Measurements from ENCODE around the gene TRPC6. TPM values are rescaled to one million over a fixed set of nuclear protein-coding genes. Genes with fewer than 3 reads are reported as not detected.

Gene TRPC6
- total RNA-seq, 2 donors from 2014 or later: 2.7 TPM

DNA sequence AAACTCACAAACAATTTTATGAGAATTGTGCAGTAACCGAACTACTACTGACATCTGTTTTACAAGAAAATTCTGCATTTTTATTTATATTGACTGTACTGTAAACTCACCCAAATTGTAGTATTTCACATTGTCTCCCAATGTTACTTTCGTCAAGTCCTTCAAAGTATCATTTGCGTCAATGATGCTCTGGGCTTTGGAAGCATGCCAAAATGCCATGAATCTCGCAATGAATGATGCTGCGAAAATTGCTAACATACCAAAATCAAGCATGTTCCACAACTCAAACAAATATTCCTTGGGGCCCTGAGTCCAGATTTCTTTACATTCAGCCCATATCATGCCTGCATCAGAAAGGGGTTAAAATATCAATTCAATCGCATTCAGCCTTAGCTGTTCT lies 107.6 kb downstream of the TRPC6 start:
- peaks cover 0 to 5% of the 10 kb centered on the region in 2 donors for H3K4me1 ChIP-seq (ENCODE audit: control insufficient read depth in 1 of 2, low read depth in 2 of 2)
- H3K9me3 ChIP-seq: no peaks in the 10 kb centered on the region
- no peaks in the 10 kb centered on the region for H3K27me3 ChIP-seq (replicated peaks; ENCODE audit: insufficient read depth)
- no peak overlapping the region for H3K4me3 ChIP-seq
- DNase-seq (ENCODE audit: low spot score) (no peak), ATAC-seq (ENCODE audit: insufficient number of reproducible peaks, low FRiP score, low read depth) (no peak)
- H3K36me3 ChIP-seq: no peaks in the 10 kb centered on the region
- no peak overlapping the region for H3K27ac ChIP-seq
- TF ChIP-seq, protein P1, sequence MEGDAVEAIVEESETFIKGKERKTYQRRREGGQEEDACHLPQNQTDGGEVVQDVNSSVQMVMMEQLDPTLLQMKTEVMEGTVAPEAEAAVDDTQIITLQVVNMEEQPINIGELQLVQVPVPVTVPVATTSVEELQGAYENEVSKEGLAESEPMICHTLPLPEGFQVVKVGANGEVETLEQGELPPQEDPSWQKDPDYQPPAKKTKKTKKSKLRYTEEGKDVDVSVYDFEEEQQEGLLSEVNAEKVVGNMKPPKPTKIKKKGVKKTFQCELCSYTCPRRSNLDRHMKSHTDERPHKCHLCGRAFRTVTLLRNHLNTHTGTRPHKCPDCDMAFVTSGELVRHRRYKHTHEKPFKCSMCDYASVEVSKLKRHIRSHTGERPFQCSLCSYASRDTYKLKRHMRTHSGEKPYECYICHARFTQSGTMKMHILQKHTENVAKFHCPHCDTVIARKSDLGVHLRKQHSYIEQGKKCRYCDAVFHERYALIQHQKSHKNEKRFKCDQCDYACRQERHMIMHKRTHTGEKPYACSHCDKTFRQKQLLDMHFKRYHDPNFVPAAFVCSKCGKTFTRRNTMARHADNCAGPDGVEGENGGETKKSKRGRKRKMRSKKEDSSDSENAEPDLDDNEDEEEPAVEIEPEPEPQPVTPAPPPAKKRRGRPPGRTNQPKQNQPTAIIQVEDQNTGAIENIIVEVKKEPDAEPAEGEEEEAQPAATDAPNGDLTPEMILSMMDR (IDR thresholded peaks at IDR 0.05): no peak

DNA sequence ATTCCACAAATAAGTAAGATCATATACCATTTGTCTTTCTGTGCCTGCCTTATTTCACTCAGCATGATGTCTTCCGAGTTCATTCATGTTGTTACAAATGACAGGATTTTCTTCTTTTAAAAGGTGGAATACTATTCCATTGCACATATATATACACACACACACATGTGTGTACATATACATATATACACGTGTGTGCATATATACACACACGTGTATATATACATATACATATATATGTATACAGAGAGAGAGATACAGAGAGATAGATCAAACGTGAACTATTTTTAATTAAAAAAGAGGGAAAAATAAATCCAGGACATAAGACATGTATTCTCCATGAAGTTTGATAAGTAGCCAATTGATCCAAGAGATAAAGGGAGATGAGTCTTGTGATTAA lies 108.1 kb downstream of the TRPC6 start:
- no peak for ATAC-seq (ENCODE audit: insufficient number of reproducible peaks, low FRiP score, low read depth)

DNA sequence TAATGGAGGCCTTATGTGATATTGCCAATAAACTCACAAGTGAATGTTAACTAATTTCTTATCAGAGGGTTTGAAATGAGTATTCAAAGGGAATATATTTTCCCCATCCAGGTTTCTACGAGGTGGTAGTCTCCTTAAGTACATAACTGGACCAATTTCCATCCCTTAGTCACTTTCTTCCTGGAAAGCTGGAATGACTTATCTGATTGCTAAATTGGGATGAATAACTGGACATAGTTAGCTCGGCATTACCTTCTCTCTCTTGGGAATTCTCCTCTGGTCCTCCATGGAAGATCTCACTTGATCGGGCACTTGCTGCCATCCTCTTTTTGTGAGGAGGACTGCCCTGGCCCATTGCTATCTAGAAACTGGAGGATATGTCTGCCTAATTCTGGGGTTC lies 109.1 kb downstream of the TRPC6 start:
- H3K36me3 ChIP-seq: no peaks in the 10 kb centered on the region
- H3K9me3 ChIP-seq: no peaks in the 10 kb centered on the region
- H3K4me3 ChIP-seq: no peak overlapping the region
- no peak overlapping the region for H3K27ac ChIP-seq
- peaks cover 0 to 5% of the 10 kb centered on the region in 2 donors for H3K4me1 ChIP-seq (ENCODE audit: control insufficient read depth in 1 of 2, low read depth in 2 of 2)
- ATAC-seq (ENCODE audit: insufficient number of reproducible peaks, low FRiP score, low read depth) (no peak), DNase-seq (ENCODE audit: low spot score) (no peak)
- H3K27me3 ChIP-seq (replicated peaks; ENCODE audit: insufficient read depth): no peaks in the 10 kb centered on the region
- TF ChIP-seq, protein P1 (IDR thresholded peaks at IDR 0.05): no peak

More for the DNA sequence above, 108.1 kb downstream of the TRPC6 start:
- H3K9me3 ChIP-seq: no peaks in the 10 kb centered on the region
- H3K4me1 ChIP-seq (ENCODE audit: control insufficient read depth in 1 of 2, low read depth in 2 of 2): peaks cover 0 to 5% of the 10 kb centered on the region in 2 donors
- H3K4me3 ChIP-seq: no peak overlapping the region
- no peak for DNase-seq (ENCODE audit: low spot score)
- H3K27me3 ChIP-seq (replicated peaks; ENCODE audit: insufficient read depth): no peaks in the 10 kb centered on the region
- H3K36me3 ChIP-seq: no peaks in the 10 kb centered on the region
- TF ChIP-seq, protein P1 (IDR thresholded peaks at IDR 0.05): no peak
- no peak overlapping the region for H3K27ac ChIP-seq

DNA sequence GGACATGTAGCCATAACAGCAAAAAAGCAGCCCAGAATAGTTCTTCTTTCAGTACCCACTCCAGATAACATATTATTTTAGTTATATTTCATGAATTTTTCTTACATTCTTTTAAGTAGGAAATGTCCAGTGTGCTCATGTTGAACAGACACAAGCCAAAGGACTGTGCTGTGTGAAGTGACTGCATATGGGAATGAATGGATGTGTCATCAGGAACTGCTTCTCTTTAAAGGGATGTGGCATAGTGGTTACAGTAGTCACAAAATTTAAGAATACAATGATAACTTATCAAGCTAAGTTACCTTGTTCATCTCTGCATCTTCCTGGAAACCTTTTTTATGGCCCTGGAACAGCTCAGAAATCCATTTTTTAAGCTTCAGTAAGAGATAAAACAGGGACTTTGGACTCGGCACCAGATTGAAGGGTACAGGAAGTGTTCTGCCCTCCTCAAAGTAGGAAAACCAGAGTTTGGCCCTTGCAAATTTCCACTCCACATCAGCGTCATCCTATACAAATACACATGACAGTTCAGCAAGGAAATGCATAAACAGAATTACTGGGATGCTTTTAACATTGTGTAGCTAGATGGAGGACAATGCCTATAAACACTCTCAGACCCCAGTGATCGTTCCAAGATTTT lies 112.8 kb downstream of the TRPC6 start:
- no peak overlapping the region for H3K4me3 ChIP-seq
- no peaks in the 10 kb centered on the region for H3K9me3 ChIP-seq
- ATAC-seq (ENCODE audit: insufficient number of reproducible peaks, low FRiP score, low read depth): no peak
- TF ChIP-seq, protein P1 (IDR thresholded peaks at IDR 0.05): no peak
- peaks cover 4% of the 10 kb centered on the region for H3K36me3 ChIP-seq
- no peaks in the 10 kb centered on the region for H3K4me1 ChIP-seq (ENCODE audit: control insufficient read depth in 1 of 2, low read depth in 2 of 2)
- H3K27me3 ChIP-seq (replicated peaks; ENCODE audit: insufficient read depth): no peaks in the 10 kb centered on the region
- no peak overlapping the region for H3K27ac ChIP-seq
- DNase-seq (ENCODE audit: low spot score): no peak

DNA sequence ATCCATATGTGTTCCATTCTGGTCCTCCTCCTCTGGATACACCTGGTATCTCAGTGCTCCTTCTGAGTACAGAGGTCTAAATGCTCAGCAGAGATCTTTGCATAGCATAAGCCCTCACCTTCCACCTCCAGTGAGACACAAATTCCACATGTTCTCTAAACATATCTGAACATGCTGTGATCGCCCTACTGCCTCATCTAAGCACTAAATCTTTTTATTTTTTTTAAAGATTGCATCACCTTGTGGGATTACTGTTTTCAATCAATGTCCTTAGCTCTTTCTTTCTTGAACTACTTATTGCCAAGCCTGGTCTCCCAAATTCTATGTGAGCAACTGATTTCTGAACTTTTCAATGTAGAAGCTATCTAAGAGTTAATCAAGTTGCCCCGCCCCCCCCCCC lies 113.4 kb downstream of the TRPC6 start:
- peaks cover 4% of the 10 kb centered on the region for H3K36me3 ChIP-seq
- no peak for ATAC-seq (ENCODE audit: insufficient number of reproducible peaks, low FRiP score, low read depth)
- no peaks in the 10 kb centered on the region for H3K4me1 ChIP-seq (ENCODE audit: control insufficient read depth in 1 of 2, low read depth in 2 of 2)
- no peaks in the 10 kb centered on the region for H3K9me3 ChIP-seq
- no peak for DNase-seq (ENCODE audit: low spot score)
- H3K27me3 ChIP-seq (replicated peaks; ENCODE audit: insufficient read depth): no peaks in the 10 kb centered on the region
- no peak overlapping the region for H3K27ac ChIP-seq
- H3K4me3 ChIP-seq: no peak overlapping the region
- TF ChIP-seq, protein P1 (IDR thresholded peaks at IDR 0.05): no peak

Measured in thoracic aorta (tissue), 2 donors.